ENCODE results near the gene CFAP97. TPM values are rescaled to one million over a fixed set of nuclear protein-coding genes. Genes with fewer than 3 reads are reported as not detected.
A peak's percentile ranks its signal among the peaks of the same experiment; 100 is the strongest.

Gene CFAP97
- total and polyA plus RNA-seq, 9 of the 15 experiments (the other 6 are each of a cell fraction or from before 2014, with no cell fraction given): 17.3 to 57.8 (median 44.4) TPM

DNA sequence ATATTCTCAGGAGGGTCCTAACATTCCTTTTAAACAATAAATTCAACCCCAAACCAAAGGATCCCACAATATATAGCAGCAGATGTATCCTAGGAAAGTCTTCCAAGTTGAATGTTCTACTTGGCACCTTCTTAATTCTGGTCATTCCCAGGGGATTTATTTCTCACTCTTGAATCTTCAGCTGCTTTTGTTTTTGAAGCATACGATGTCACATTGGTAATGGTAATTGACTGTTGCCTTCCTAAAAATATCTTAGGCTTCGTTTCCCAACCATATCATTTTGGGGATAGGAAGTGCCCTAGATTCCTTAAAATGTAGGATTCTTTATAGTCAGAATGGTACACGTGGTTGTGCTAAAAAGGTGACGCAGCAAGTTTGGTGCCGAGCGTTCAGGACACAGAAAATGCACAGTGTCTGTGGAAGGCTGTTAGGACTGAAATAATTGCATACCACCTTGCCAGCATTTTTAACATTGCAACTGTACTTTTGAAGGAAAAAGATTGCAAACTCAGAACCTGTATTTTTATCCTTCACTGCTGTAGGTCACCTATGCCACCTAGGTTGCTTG is 13.7 kb upstream of the CFAP97 start:
- DNase-seq (ENCODE audit: extremely low read depth in 1 of 4, low spot score in 3 of 4) (no peak), FAIRE-seq (no peak), ATAC-seq (no peak)
- no peaks in the 10 kb centered on the region; the same call in 2 of the 3 replicates for H3K36me3 ChIP-seq (ENCODE audit: control insufficient read depth, insufficient read depth, low read length)
- H2AFZ ChIP-seq (ENCODE audit: low read depth, low read length): no peak overlapping the region
- no peaks in the 10 kb centered on the region for H3K27me3 ChIP-seq (ENCODE audit: control insufficient read depth in 2 of 2, insufficient read depth in 2 of 2, low read length in 2 of 2)
- H3K4me1 ChIP-seq (replicated peaks in 1 of 2; ENCODE audit: control insufficient read depth in 2 of 2, insufficient read depth in 2 of 2, low read length in 2 of 2): peaks cover 13 to 18% of the 10 kb centered on the region in 2 experiments; a peak in 4 of 5 replicates
- BruUV-seq (replicated peaks): no TSS peak
- ChIA-PET CTCF (ENCODE audit: low intra/inter-chr PET ratio) (no interaction called here), POLR2A (no interaction called here)
- peaks cover 24% of the 10 kb centered on the region; the same call in 2 of the 3 replicates for H3K79me2 ChIP-seq (ENCODE audit: control insufficient read depth, insufficient read depth, low read length)
- intact Hi-C loops (cut with micrococcal nuclease) (no loop called here), in situ Hi-C loops (cut with MboI) (no loop called here)
- no peak overlapping the region for H3K4me3 ChIP-seq
- H4K20me1 ChIP-seq (replicated peaks; ENCODE audit: control insufficient read depth, insufficient read depth, low read length): peaks cover 5% of the 10 kb centered on the region; the same call in 1 of the 2 replicates
- H3K27ac ChIP-seq (ENCODE audit: extremely low read depth, low read depth, low read length): no peak overlapping the region
- no peak overlapping the region for H3K4me2 ChIP-seq (ENCODE audit: insufficient read depth, low read length)
- H3K9ac ChIP-seq (ENCODE audit: insufficient read depth in 1 of 2, low read depth in 2 of 2, low read length in 2 of 2): no peak overlapping the region
- H3K9me3 ChIP-seq (replicated peaks; ENCODE audit: control insufficient read depth, insufficient read depth, low read depth, low read length): no peaks in the 10 kb centered on the region
- 60% methylated on average over 6 of the region's 6 CpGs for WGBS (ENCODE audit: insufficient coverage, low coverage, missing lambda C conversion rate)
- no peaks in the 10 kb centered on the region for H3K9me1 ChIP-seq (ENCODE audit: control insufficient read depth, insufficient read depth, low read length)
- TF ChIP-seq, protein P1, sequence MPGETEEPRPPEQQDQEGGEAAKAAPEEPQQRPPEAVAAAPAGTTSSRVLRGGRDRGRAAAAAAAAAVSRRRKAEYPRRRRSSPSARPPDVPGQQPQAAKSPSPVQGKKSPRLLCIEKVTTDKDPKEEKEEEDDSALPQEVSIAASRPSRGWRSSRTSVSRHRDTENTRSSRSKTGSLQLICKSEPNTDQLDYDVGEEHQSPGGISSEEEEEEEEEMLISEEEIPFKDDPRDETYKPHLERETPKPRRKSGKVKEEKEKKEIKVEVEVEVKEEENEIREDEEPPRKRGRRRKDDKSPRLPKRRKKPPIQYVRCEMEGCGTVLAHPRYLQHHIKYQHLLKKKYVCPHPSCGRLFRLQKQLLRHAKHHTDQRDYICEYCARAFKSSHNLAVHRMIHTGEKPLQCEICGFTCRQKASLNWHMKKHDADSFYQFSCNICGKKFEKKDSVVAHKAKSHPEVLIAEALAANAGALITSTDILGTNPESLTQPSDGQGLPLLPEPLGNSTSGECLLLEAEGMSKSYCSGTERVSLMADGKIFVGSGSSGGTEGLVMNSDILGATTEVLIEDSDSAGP (CRISPR knock-in tag; IDR thresholded peaks at IDR 0.05): no peak
- TF ChIP-seq, protein P2, sequence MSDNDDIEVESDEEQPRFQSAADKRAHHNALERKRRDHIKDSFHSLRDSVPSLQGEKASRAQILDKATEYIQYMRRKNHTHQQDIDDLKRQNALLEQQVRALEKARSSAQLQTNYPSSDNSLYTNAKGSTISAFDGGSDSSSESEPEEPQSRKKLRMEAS (CRISPR knock-in tag; IDR thresholded peaks at IDR 0.05): no peak
- TF ChIP-seq SRSF3 (IDR thresholded peaks at IDR 0.05; ENCODE audit: insufficient read depth, low read length): no peak
- TF ChIP-seq, protein P3, sequence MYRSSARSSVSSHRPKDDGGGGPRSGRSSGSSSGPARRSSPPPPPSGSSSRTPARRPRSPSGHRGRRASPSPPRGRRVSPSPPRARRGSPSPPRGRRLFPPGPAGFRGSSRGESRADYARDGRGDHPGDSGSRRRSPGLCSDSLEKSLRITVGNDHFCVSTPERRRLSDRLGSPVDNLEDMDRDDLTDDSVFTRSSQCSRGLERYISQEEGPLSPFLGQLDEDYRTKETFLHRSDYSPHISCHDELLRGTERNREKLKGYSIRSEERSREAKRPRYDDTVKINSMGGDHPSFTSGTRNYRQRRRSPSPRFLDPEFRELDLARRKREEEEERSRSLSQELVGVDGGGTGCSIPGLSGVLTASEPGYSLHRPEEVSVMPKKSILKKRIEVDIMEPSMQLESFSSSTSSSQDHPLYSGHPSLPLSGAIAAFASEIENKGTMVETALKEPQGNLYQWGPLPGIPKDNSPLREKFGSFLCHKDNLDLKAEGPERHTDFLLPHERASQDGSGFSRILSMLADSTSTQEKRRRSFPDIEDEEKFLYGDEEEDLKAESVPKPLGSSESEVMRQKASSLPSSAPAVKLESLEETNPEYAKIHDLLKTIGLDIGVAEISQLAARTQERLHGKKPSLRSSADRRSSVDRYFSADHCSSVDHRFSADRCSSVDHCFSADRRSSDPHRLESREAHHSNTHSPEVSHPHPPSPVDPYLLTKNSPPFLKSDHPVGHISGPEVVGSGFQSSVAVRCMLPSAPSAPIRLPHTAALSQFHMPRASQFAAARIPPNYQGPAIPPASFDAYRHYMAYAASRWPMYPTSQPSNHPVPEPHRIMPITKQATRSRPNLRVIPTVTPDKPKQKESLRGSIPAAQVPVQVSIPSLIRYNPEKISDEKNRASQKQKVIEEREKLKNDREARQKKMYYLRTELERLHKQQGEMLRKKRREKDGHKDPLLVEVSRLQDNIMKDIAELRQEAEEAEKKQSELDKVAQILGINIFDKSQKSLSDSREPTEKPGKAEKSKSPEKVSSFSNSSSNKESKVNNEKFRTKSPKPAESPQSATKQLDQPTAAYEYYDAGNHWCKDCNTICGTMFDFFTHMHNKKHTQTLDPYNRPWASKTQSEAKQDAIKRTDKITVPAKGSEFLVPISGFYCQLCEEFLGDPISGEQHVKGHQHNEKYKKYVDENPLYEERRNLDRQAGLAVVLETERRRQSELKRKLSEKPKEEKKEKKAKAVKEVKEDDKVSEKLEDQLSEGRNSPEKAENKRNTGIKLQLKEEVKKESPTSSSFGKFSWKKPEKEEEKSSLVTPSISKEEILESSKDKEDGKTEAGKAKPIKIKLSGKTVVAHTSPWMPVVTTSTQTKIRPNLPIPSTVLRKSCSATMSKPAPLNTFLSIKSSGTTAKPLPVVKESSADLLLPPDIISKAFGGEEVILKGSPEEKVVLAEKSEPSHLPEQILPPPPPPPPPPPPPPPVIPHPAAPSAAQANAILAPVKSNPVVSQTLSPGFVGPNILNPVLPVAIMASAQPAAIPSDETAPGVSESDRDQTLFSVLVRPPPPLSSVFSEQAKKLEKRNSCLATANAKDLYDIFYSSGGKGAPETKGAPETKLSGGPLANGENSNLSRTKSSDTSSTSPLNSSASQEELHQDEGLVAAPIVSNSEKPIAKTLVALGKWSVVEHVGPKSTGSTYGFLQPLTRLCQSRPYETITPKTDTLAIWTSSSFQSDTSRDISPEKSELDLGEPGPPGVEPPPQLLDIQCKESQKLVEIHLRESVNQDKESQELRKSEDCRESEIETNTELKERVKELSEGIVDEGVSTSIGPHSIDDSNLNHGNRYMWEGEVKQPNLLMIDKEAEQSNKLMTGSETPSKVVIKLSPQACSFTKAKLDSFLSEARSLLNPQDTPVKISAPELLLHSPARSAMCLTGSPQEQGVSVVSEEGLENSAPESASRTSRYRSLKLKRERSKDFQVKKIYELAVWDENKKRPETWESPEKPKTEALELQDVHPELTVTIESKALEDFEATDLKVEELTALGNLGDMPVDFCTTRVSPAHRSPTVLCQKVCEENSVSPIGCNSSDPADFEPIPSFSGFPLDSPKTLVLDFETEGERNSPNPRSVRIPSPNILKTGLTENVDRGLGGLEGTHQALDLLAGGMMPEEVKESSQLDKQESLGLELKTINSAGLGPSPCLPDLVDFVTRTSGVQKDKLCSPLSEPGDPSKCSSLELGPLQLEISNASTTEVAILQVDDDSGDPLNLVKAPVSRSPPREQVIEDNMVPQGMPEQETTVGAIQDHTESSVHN (IDR thresholded peaks at IDR 0.05; ENCODE audit: borderline replicate concordance in 1 of 2, low read depth in 1 of 2): no peak
- peak; percentile 38; the same call in 1 of the 2 replicates for TF ChIP-seq NFE2 (IDR thresholded peaks at IDR 0.05; ENCODE audit: low read depth)
- TF ChIP-seq ZNF316 (IDR thresholded peaks at IDR 0.05): peak; percentile 20; the same call in 1 of the 2 replicates
- no peak for TF ChIP-seq CHCHD3 (CRISPR knock-in tag; IDR thresholded peaks at IDR 0.05)
- TF ChIP-seq, protein P4, sequence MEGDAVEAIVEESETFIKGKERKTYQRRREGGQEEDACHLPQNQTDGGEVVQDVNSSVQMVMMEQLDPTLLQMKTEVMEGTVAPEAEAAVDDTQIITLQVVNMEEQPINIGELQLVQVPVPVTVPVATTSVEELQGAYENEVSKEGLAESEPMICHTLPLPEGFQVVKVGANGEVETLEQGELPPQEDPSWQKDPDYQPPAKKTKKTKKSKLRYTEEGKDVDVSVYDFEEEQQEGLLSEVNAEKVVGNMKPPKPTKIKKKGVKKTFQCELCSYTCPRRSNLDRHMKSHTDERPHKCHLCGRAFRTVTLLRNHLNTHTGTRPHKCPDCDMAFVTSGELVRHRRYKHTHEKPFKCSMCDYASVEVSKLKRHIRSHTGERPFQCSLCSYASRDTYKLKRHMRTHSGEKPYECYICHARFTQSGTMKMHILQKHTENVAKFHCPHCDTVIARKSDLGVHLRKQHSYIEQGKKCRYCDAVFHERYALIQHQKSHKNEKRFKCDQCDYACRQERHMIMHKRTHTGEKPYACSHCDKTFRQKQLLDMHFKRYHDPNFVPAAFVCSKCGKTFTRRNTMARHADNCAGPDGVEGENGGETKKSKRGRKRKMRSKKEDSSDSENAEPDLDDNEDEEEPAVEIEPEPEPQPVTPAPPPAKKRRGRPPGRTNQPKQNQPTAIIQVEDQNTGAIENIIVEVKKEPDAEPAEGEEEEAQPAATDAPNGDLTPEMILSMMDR (IDR thresholded peaks at IDR 0.05 in 2 of 3, conservative IDR thresholded peaks at IDR 0.05 in 1 of 3; ENCODE audit: insufficient read depth in 2 of 3, low read depth in 1 of 3, low read length in 3 of 3): no peak
- no peak for TF ChIP-seq SMAD4 (CRISPR knock-in tag; conservative IDR thresholded peaks at IDR 0.05)
